Mucosa of descending colon (tissue), 3 donors: Measurements from ENCODE around the gene NME4. TPM values are rescaled to one million over a fixed set of nuclear protein-coding genes. Genes with fewer than 3 reads are reported as not detected.

ENCODE experiments used
- ATAC-seq: fragments of 200-7000 bp; cut with Tn5 transposase; one replicate; pipeline ENCODE4 v1.9.1; 2020; ENCODE audit warnings: mild to moderate bottlenecking, moderate library complexity
- DNase-seq, 3 donors: peaks; one replicate each; pipeline ENCODE4 v3.0.0-alpha.2; 2020
- H3K36me3 ChIP-seq: fragments of 200-600 bp; one replicate; pipeline ENCODE4 v1.8.0; 2021; ENCODE audit warnings: low read depth, mild to moderate bottlenecking
- H3K4me1 ChIP-seq: fragments of 200-600 bp; one replicate; pipeline ENCODE4 v1.8.0; 2021; ENCODE audit warnings: low read depth, mild to moderate bottlenecking
- H3K4me3 ChIP-seq: fragments of 200-600 bp; one replicate; pipeline ENCODE4 v1.8.0; 2021; ENCODE audit warnings: mild to moderate bottlenecking
- H3K9me3 ChIP-seq: fragments of 200-600 bp; one replicate; pipeline ENCODE4 v1.8.0; 2021; ENCODE audit warnings: mild to moderate bottlenecking
- CTCF ChIP-seq: fragments of 200-600 bp; IDR thresholded peaks from one replicate; pipeline ENCODE4 v1.8.0; 2022; ENCODE audit warnings: antibody characterized with exemption, mild to moderate bottlenecking
- intact Hi-C, 2 donors: fragments of 100-400 bp; cut with DNase I in 1 of 2; cut with micrococcal nuclease in 1 of 2; formaldehyde crosslinking; loops; one replicate each; pipeline versions ENCODE4 v1.11.0 to v1.11.1; 2022; cut with DNase I, micrococcal nuclease
- total RNA-seq, 3 donors: library from RNA; stranded (reverse); fragmentation: NEBNext Ultra II Directional in 2 of 3; extraction: Animal tissue kit (Norgen Biotek cat#: 25700) in 2 of 3; gene quantifications; one replicate each; pipeline versions ENCODE4 v1.2.1 to v1.2.4, GENCODE V29; 2021 to 2023
- donor health status: DM: no; HTN: no; CAD: no; lungs with moderate emphysema.
- donor health status: DM: no; HTN: no; CAD: no.
- donor health status: DM: no; HTN: yes; CAD: no.

Gene NME4
- total RNA-seq, 3 donors from 2014 or later = 24.5 to 125 (median 43.6) TPM

- Histone ChIP-seq H3K4me1 (peaks cover 18% of the 10 kb centered on the region), H3K36me3 (peaks cover 9% of the 10 kb centered on the region), H3K4me3 (no peak overlapping the region), H3K9me3 (no peaks in the 10 kb centered on the region)
- no peak for DNase-seq
- intact Hi-C loops = no loop called here
- no peak for ATAC-seq
- TF ChIP-seq CTCF = no peak
Observed at GRCh38 chr16:378821-379182, 18.2 kb upstream of the NME4 start.

- intact Hi-C loops = no loop called here
- DNase-seq (peak; percentile 86 to 90 (median 88)), ATAC-seq (peak; percentile 75)
- Histone ChIP-seq H3K4me3 (no peak overlapping the region), H3K36me3 (peaks cover 4% of the 10 kb centered on the region), H3K4me1 (peaks cover 18% of the 10 kb centered on the region), H3K9me3 (no peaks in the 10 kb centered on the region)
- no peak for TF ChIP-seq CTCF
Observed at GRCh38 chr16:379183-379960, 17.6 kb upstream of the NME4 start.

GRCh38 chr16:379961-380761, 16.8 kb upstream of the NME4 start:
- no peak for ATAC-seq
- intact Hi-C loops = no loop called here

GRCh38 chr16:380762-381011, 16.3 kb upstream of the NME4 start:
- Histone ChIP-seq H3K4me3 (peak overlapping the region; percentile 85), H3K9me3 (no peaks in the 10 kb centered on the region), H3K4me1 (peaks cover 18% of the 10 kb centered on the region), H3K36me3 (no peaks in the 10 kb centered on the region)
- TF ChIP-seq CTCF = no peak
- intact Hi-C loops = no loop called here
- ATAC-seq (peak; percentile 9), DNase-seq (no peak)

More at GRCh38 chr16:379961-380761, 16.8 kb upstream of the NME4 start:
- DNase-seq = peak in 1 of 3 donors; percentile 28
- Histone ChIP-seq H3K4me1 (peaks cover 18% of the 10 kb centered on the region), H3K9me3 (no peaks in the 10 kb centered on the region), H3K4me3 (no peak overlapping the region), H3K36me3 (no peaks in the 10 kb centered on the region)
- no peak for TF ChIP-seq CTCF

- ATAC-seq (peak; percentile 30), DNase-seq (peak in 2 of 3 donors; percentile 72)
- H3K4me1 ChIP-seq = peaks cover 18% of the 10 kb centered on the region
- intact Hi-C loops = no loop called here
- TF ChIP-seq CTCF = no peak
- peak overlapping the region; percentile 85 for H3K4me3 ChIP-seq
- H3K9me3 ChIP-seq = no peaks in the 10 kb centered on the region
- no peaks in the 10 kb centered on the region for H3K36me3 ChIP-seq
Observed at GRCh38 chr16:381012-381788, 15.8 kb upstream of the NME4 start.
